K562 (cell line): ENCODE data around the gene HELZ2. TPM values are rescaled to one million over a fixed set of nuclear protein-coding genes. Genes with fewer than 3 reads are reported as not detected.

Experiments used
- FOXP1 ChIP-seq: sonication (generic); formaldehyde crosslinking; IDR thresholded peaks from 2 replicates; pipeline ENCODE4 v1.8.0; 2022; ENCODE audit warnings: mild to moderate bottlenecking, missing genetic modification reagents
- KLF1 ChIP-seq: fragments of 450-650 bp; IDR thresholded peaks from 2 replicates; pipeline ENCODE4 v1.6.1; 2016; ENCODE audit warnings: missing genetic modification characterization, missing compliant biosample characterization
- SP2 ChIP-seq: IDR thresholded peaks from 2 replicates; pipeline ENCODE4 v1.6.1; 2011; ENCODE audit warnings: mild to moderate bottlenecking, low read depth, low read length, moderate library complexity; ENCODE audit not compliant: poor library complexity, severe bottlenecking; ENCODE audit errors: extremely low read depth
- ZBTB17 ChIP-seq: fragments of 450-650 bp; formaldehyde crosslinking; IDR thresholded peaks from 2 replicates; pipeline ENCODE4 v1.4.0; 2020; ENCODE audit warnings: mild to moderate bottlenecking
- ZBTB43 ChIP-seq: sonication (generic); formaldehyde crosslinking; IDR thresholded peaks from 2 replicates; pipeline ENCODE4 v1.8.0; 2023; ENCODE audit warnings: mild to moderate bottlenecking, missing genetic modification reagents
- ZEB2 ChIP-seq: fragments of 450-650 bp; IDR thresholded peaks from 2 replicates; pipeline ENCODE4 v1.6.1; 2016
- ZNF324 ChIP-seq: fragments of 250-450 bp; sonication (Bioruptor Pico); IDR thresholded peaks from 2 replicates; pipeline ENCODE4 v1.4.0; 2020; ENCODE audit warnings: mild to moderate bottlenecking
- ZNF740 ChIP-seq, 3 experiments: fragments of 200-800 bp in 1 of 3; sonication (Bioruptor generic) in 1 of 3; sonication (generic) in 1 of 3; formaldehyde crosslinking in 1 of 3; IDR thresholded peaks; 2 replicates each; pipeline versions ENCODE4 v1.6.1 to v1.8.0; 2016 to 2022; ENCODE audit warnings: mild to moderate bottlenecking in 2 of 3, missing compliant biosample characterization in 2 of 3, missing genetic modification characterization in 2 of 3, missing genetic modification reagents in 1 of 3
- polyA plus RNA-seq, 8 experiments: library from polyadenylated mRNA; depleted of rRNA in 4 of 8; stranded (reverse) in 5 of 8; unstranded in 3 of 8; fragments of >200 nt; fragmentation: Nextera tagmentation in 2 of 8; fragmentation: Illumina TruSeq in 1 of 8; extraction: Ambion mirVana in 2 of 8; extraction: Trizol in 1 of 8; gene quantifications; 2 replicates each; pipeline versions ENCODE4 v1.2.1 to v1.2.3, GENCODE V29; 2011 to 2014; ENCODE audit warnings: inconsistent platforms in 1 of 8, missing spikeins in 1 of 8
- total RNA-seq, 7 experiments: library from RNA; depleted of rRNA in 6 of 7; stranded (reverse); fragments of >200 nt in 6 of 7; fragmentation: Illumina TruSeq in 2 of 7; extraction: Trizol in 2 of 7; gene quantifications; 2 replicates each; pipeline versions ENCODE4 v1.2.1 to v1.2.3, GENCODE V29; 2011 to 2021; ENCODE audit warnings: low replicate concordance in 1 of 7
- TF ChIP-seq, protein P1 (sequence below), 2 experiments: fragments of 450-650 bp; IDR thresholded peaks; 2 replicates each; pipeline ENCODE4 v1.6.1; 2016; ENCODE audit warnings: mild to moderate bottlenecking in 2 of 2, borderline replicate concordance in 1 of 2, low read depth in 1 of 2, moderate library complexity in 1 of 2
- TF ChIP-seq, protein P2 (sequence below): IDR thresholded peaks from 2 replicates; pipeline ENCODE4 v1.6.1; 2011; ENCODE audit warnings: borderline replicate concordance, low read depth, mild to moderate bottlenecking, moderate library complexity, low read length; ENCODE audit not compliant: insufficient read depth, poor library complexity, severe bottlenecking

Gene HELZ2
- total and polyA plus RNA-seq, 9 of the 15 experiments (the other 6 are each of a cell fraction or from before 2014, with no cell fraction given), result 0.03 to 7.8 (median 2.9) TPM; not detected in 1

- TF ChIP-seq, protein P1, sequence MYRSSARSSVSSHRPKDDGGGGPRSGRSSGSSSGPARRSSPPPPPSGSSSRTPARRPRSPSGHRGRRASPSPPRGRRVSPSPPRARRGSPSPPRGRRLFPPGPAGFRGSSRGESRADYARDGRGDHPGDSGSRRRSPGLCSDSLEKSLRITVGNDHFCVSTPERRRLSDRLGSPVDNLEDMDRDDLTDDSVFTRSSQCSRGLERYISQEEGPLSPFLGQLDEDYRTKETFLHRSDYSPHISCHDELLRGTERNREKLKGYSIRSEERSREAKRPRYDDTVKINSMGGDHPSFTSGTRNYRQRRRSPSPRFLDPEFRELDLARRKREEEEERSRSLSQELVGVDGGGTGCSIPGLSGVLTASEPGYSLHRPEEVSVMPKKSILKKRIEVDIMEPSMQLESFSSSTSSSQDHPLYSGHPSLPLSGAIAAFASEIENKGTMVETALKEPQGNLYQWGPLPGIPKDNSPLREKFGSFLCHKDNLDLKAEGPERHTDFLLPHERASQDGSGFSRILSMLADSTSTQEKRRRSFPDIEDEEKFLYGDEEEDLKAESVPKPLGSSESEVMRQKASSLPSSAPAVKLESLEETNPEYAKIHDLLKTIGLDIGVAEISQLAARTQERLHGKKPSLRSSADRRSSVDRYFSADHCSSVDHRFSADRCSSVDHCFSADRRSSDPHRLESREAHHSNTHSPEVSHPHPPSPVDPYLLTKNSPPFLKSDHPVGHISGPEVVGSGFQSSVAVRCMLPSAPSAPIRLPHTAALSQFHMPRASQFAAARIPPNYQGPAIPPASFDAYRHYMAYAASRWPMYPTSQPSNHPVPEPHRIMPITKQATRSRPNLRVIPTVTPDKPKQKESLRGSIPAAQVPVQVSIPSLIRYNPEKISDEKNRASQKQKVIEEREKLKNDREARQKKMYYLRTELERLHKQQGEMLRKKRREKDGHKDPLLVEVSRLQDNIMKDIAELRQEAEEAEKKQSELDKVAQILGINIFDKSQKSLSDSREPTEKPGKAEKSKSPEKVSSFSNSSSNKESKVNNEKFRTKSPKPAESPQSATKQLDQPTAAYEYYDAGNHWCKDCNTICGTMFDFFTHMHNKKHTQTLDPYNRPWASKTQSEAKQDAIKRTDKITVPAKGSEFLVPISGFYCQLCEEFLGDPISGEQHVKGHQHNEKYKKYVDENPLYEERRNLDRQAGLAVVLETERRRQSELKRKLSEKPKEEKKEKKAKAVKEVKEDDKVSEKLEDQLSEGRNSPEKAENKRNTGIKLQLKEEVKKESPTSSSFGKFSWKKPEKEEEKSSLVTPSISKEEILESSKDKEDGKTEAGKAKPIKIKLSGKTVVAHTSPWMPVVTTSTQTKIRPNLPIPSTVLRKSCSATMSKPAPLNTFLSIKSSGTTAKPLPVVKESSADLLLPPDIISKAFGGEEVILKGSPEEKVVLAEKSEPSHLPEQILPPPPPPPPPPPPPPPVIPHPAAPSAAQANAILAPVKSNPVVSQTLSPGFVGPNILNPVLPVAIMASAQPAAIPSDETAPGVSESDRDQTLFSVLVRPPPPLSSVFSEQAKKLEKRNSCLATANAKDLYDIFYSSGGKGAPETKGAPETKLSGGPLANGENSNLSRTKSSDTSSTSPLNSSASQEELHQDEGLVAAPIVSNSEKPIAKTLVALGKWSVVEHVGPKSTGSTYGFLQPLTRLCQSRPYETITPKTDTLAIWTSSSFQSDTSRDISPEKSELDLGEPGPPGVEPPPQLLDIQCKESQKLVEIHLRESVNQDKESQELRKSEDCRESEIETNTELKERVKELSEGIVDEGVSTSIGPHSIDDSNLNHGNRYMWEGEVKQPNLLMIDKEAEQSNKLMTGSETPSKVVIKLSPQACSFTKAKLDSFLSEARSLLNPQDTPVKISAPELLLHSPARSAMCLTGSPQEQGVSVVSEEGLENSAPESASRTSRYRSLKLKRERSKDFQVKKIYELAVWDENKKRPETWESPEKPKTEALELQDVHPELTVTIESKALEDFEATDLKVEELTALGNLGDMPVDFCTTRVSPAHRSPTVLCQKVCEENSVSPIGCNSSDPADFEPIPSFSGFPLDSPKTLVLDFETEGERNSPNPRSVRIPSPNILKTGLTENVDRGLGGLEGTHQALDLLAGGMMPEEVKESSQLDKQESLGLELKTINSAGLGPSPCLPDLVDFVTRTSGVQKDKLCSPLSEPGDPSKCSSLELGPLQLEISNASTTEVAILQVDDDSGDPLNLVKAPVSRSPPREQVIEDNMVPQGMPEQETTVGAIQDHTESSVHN (IDR thresholded peaks at IDR 0.05; ENCODE audit: borderline replicate concordance in 1 of 2, low read depth in 1 of 2), result no peak
- TF ChIP-seq ZBTB43 (CRISPR knock-in tag) (no peak), ZNF740 (CRISPR knock-in tag; IDR thresholded peaks at IDR 0.05) (peak; percentile 53; the same call in 1 of the 2 replicates), ZNF740 (tag; IDR thresholded peaks at IDR 0.05) (no peak), FOXP1 (CRISPR knock-in tag) (0 out of 2 replicates have a peak, but pooled peaks have one; percentile 40), KLF1 (tag) (no peak), SP2 (no peak), ZEB2 (no peak), ZNF324 (CRISPR knock-in tag) (no peak), ZBTB17 (CRISPR knock-in tag) (no peak)
- TF ChIP-seq, protein P2, sequence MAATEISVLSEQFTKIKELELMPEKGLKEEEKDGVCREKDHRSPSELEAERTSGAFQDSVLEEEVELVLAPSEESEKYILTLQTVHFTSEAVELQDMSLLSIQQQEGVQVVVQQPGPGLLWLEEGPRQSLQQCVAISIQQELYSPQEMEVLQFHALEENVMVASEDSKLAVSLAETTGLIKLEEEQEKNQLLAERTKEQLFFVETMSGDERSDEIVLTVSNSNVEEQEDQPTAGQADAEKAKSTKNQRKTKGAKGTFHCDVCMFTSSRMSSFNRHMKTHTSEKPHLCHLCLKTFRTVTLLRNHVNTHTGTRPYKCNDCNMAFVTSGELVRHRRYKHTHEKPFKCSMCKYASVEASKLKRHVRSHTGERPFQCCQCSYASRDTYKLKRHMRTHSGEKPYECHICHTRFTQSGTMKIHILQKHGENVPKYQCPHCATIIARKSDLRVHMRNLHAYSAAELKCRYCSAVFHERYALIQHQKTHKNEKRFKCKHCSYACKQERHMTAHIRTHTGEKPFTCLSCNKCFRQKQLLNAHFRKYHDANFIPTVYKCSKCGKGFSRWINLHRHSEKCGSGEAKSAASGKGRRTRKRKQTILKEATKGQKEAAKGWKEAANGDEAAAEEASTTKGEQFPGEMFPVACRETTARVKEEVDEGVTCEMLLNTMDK, result no peak
Measured at GRCh38 chr20:63537525-63538203, 36.4 kb downstream of the HELZ2 start (continued).
